NCI-H510A treated with DMSO at 0.1 percent for 48 hours (cell line): ENCODE measurements around the gene ADAMTS16.

Source experiments
- DNase-seq: peaks from one replicate; lab custom pipeline; 2025; lab: John Stamatoyannopoulos, UW

The ADAMTS16 gene

GRCh38 chr5:5289537-5289936 lies 149.4 kb downstream of the ADAMTS16 start:
- DNase-seq, result no peak

- no peak for DNase-seq
Measured at GRCh38 chr5:5290674-5291334, 150.7 kb downstream of the ADAMTS16 start.

- DNase-seq, result no peak
Measured at GRCh38 chr5:5291357-5291756, 151.2 kb downstream of the ADAMTS16 start.

GRCh38 chr5:5293029-5293428 lies 152.9 kb downstream of the ADAMTS16 start:
- no peak for DNase-seq

GRCh38 chr5:5294429-5294828 lies 154.3 kb downstream of the ADAMTS16 start:
- DNase-seq, result no peak

GRCh38 chr5:5295351-5295750 lies 155.2 kb downstream of the ADAMTS16 start:
- no peak for DNase-seq

- DNase-seq, result no peak
Measured at GRCh38 chr5:5296051-5296450, 155.9 kb downstream of the ADAMTS16 start.

GRCh38 chr5:5297432-5298067 lies 157.4 kb downstream of the ADAMTS16 start:
- DNase-seq, result no peak

GRCh38 chr5:5298068-5298633 lies 158.0 kb downstream of the ADAMTS16 start:
- no peak for DNase-seq

GRCh38 chr5:5298841-5299541 lies 158.9 kb downstream of the ADAMTS16 start:
- no peak for DNase-seq

GRCh38 chr5:5301176-5301575 lies 161.0 kb downstream of the ADAMTS16 start:
- no peak for DNase-seq

GRCh38 chr5:5302201-5302600 lies 162.1 kb downstream of the ADAMTS16 start:
- DNase-seq, result no peak

- no peak for DNase-seq
Measured at GRCh38 chr5:5303242-5303641, 163.1 kb downstream of the ADAMTS16 start.

GRCh38 chr5:5304361-5305020 lies 164.4 kb downstream of the ADAMTS16 start:
- peak; percentile 6 for DNase-seq

- no peak for DNase-seq
Measured at GRCh38 chr5:5306696-5307095, 166.6 kb downstream of the ADAMTS16 start.

- DNase-seq, result no peak
Measured at GRCh38 chr5:5308319-5308718, 168.2 kb downstream of the ADAMTS16 start.

GRCh38 chr5:5309645-5310044 lies 169.5 kb downstream of the ADAMTS16 start:
- DNase-seq, result no peak

- DNase-seq, result no peak
Measured at GRCh38 chr5:5313101-5313635, 173.0 kb downstream of the ADAMTS16 start.

GRCh38 chr5:5314166-5314565 lies 174.0 kb downstream of the ADAMTS16 start:
- no peak for DNase-seq

- DNase-seq, result no peak
Measured at GRCh38 chr5:5314626-5315025, 174.5 kb downstream of the ADAMTS16 start.

- DNase-seq, result no peak
Measured at GRCh38 chr5:5315068-5315980, 175.2 kb downstream of the ADAMTS16 start.
